HepG2 (cell line): Measurements from ENCODE around the gene SLC1A5. TPM values are rescaled to one million over a fixed set of nuclear protein-coding genes. Genes with fewer than 3 reads are reported as not detected.

ENCODE experiments used
- ARID5B ChIP-seq: IDR thresholded peaks from 2 replicates; pipeline ENCODE4 v1.4.0; 2020; ENCODE audit warnings: mild to moderate bottlenecking, missing genetic modification reagents
- BCL3 ChIP-seq: sonication (generic); formaldehyde crosslinking; IDR thresholded peaks from 2 replicates; pipeline ENCODE4 v1.5.1; 2020; ENCODE audit warnings: mild to moderate bottlenecking, missing genetic modification reagents, moderate library complexity
- HBP1 ChIP-seq: IDR thresholded peaks from 2 replicates; pipeline ENCODE4 v1.6.1; 2016; ENCODE audit warnings: low read depth, control low read depth
- IKZF5 ChIP-seq: IDR thresholded peaks from 2 replicates; pipeline ENCODE4 v1.6.1; 2018; ENCODE audit warnings: missing genetic modification reagents, mild to moderate bottlenecking, missing compliant biosample characterization
- MAFF ChIP-seq: IDR thresholded peaks from 2 replicates; pipeline ENCODE4 v1.6.1; 2011; ENCODE audit warnings: low read depth, low read length, improper control_type of control experiment
- PATZ1 ChIP-seq: sonication (generic); formaldehyde crosslinking; IDR thresholded peaks from 2 replicates; pipeline ENCODE4 v1.4.0; 2020; ENCODE audit warnings: missing genetic modification reagents
- POLR2A ChIP-seq, 2 experiments: IDR thresholded peaks; 2 replicates each; pipeline ENCODE4 v1.6.1; 2011; ENCODE audit warnings: low read depth in 2 of 2, low read length in 2 of 2, mild to moderate bottlenecking in 1 of 2, moderate library complexity in 1 of 2; ENCODE audit not compliant: insufficient read depth in 1 of 2
- SP4 ChIP-seq: sonication (generic); formaldehyde crosslinking; IDR thresholded peaks from 2 replicates; pipeline ENCODE4 v1.8.1; 2023; ENCODE audit warnings: mild to moderate bottlenecking, missing genetic modification reagents
- TOPORS ChIP-seq: sonication (generic); formaldehyde crosslinking; IDR thresholded peaks from 2 replicates; pipeline ENCODE4 v1.8.0; 2023; ENCODE audit warnings: mild to moderate bottlenecking, missing genetic modification reagents
- YY1 ChIP-seq: IDR thresholded peaks from 2 replicates; pipeline ENCODE4 v1.6.1; 2011; ENCODE audit warnings: low read length, low read depth, moderate library complexity, mild to moderate bottlenecking; ENCODE audit not compliant: insufficient read depth, insufficient replicate concordance
- ZBTB39 ChIP-seq: sonication (generic); formaldehyde crosslinking; IDR thresholded peaks from 2 replicates; pipeline ENCODE4 v1.5.0; 2020; ENCODE audit warnings: missing genetic modification reagents
- ZFP36L1 ChIP-seq: sonication (generic); formaldehyde crosslinking; IDR thresholded peaks from 2 replicates; pipeline ENCODE4 v1.8.0; 2022; ENCODE audit warnings: mild to moderate bottlenecking, missing genetic modification reagents, moderate library complexity
- ZNF30 ChIP-seq: sonication (generic); formaldehyde crosslinking; IDR thresholded peaks from 2 replicates; pipeline ENCODE4 v1.5.0; 2020; ENCODE audit warnings: mild to moderate bottlenecking, missing genetic modification reagents
- ZNF382 ChIP-seq: sonication (generic); formaldehyde crosslinking; IDR thresholded peaks from 2 replicates; pipeline ENCODE4 v1.5.0; 2020; ENCODE audit warnings: missing genetic modification reagents, mild to moderate bottlenecking, borderline replicate concordance
- ZNF567 ChIP-seq: sonication (generic); formaldehyde crosslinking; IDR thresholded peaks from 2 replicates; pipeline ENCODE4 v1.8.1; 2023; ENCODE audit warnings: mild to moderate bottlenecking, missing genetic modification reagents, borderline replicate concordance
- polyA plus RNA-seq, 8 experiments: library from polyadenylated mRNA; depleted of rRNA in 3 of 8; stranded (reverse) in 7 of 8; unstranded in 1 of 8; fragments of >200 nt; fragmentation: Illumina TruSeq in 4 of 8; extraction: Trizol in 4 of 8; gene quantifications; 2 replicates each; pipeline versions ENCODE4 v1.2.1 to v1.2.3, GENCODE V29; 2011 to 2016; ENCODE audit warnings: low read depth in 4 of 8, missing spikeins in 1 of 8, mixed read lengths in 1 of 8; ENCODE audit not compliant: insufficient read depth in 1 of 8
- total RNA-seq, 5 experiments: library from RNA; depleted of rRNA; stranded (reverse); fragments of >200 nt; fragmentation: Illumina TruSeq; extraction: Trizol; gene quantifications; 2 replicates each; pipeline ENCODE4 v1.2.3, GENCODE V29; 2016; ENCODE audit warnings: low read depth in 1 of 5

SLC1A5 gene
- total and polyA plus RNA-seq, 2 of the 13 experiments (the other 11 are each of a cell fraction or from before 2014, with no cell fraction given) = 120 to 159 TPM

GRCh38 chr19:46821512-46822409 lies 33.4 kb upstream of the SLC1A5 start (continued):
- TF ChIP-seq PATZ1 (peak; percentile 26; the same call in 1 of the 2 replicates), ARID5B (no peak), TOPORS (CRISPR knock-in tag) (0 out of 2 replicates have a peak, but pooled peaks have one; percentile 18), SP4 (CRISPR knock-in tag) (no peak), IKZF5 (CRISPR knock-in tag) (no peak), ZFP36L1 (CRISPR knock-in tag) (no peak), ZBTB39 (CRISPR knock-in tag) (no peak), BCL3 (CRISPR knock-in tag) (0 out of 2 replicates have a peak, but pooled peaks have one; percentile 15), ZNF382 (CRISPR knock-in tag) (no peak), YY1 (peak; percentile 44), ZNF30 (CRISPR knock-in tag) (no peak), MAFF (no peak), POLR2A (IDR thresholded peaks at IDR 0.05; ENCODE audit: insufficient read depth in 1 of 2, low read depth in 2 of 2, low read length in 2 of 2) (peak; percentile 38 to 76; a peak in 1 of 4 replicates), ZNF567 (0 out of 2 replicates have a peak, but pooled peaks have one; percentile 3), HBP1 (CRISPR knock-in tag) (no peak)
